HS-27A (cell line): ENCODE measurements around the gene PARK7.
"Not testable (repeated sequence)": the region's sequence is repeated elsewhere in the genome, so short reads cannot be mapped to it uniquely, and the experiment has no call there.

Source experiments
- DNase-seq: peaks from one replicate; pipeline ENCODE4 v3.0.0-alpha.2; 2012; ENCODE audit warnings: low read depth, missing footprints

PARK7 gene

GRCh38 chr1:7961216-7962013, at the start of gene PARK7:
PARK7 (plus strand) TSS chr1:7961711; CDS start chr1:7962786, 1,075 bp downstream.
- peak; percentile 97 for DNase-seq

- no peak for DNase-seq
Measured at GRCh38 chr1:7912145-7912544, 49.4 kb upstream of the PARK7 start.

- no peak for DNase-seq
Measured at GRCh38 chr1:7912743-7913557, 48.6 kb upstream of the PARK7 start.

GRCh38 chr1:7915826-7916500, 45.5 kb upstream of the PARK7 start:
- no peak for DNase-seq

- DNase-seq, result no peak
Measured at GRCh38 chr1:7916501-7916830, 45.0 kb upstream of the PARK7 start.

- not testable (repeated sequence) for DNase-seq
Measured at GRCh38 chr1:7917971-7918370, 43.5 kb upstream of the PARK7 start.

GRCh38 chr1:7919880-7920279, 41.6 kb upstream of the PARK7 start:
- no peak for DNase-seq

GRCh38 chr1:7921796-7922195, 39.7 kb upstream of the PARK7 start:
- DNase-seq, result peak; percentile 72

GRCh38 chr1:7922301-7922700, 39.2 kb upstream of the PARK7 start:
- DNase-seq, result peak; percentile 69

GRCh38 chr1:7927061-7927460, 34.5 kb upstream of the PARK7 start:
- not testable (repeated sequence) for DNase-seq

GRCh38 chr1:7928247-7928646, 33.3 kb upstream of the PARK7 start:
- no peak for DNase-seq

- DNase-seq, result no peak
Measured at GRCh38 chr1:7929637-7930036, 31.9 kb upstream of the PARK7 start.

- no peak for DNase-seq
Measured at GRCh38 chr1:7930645-7931445, 30.7 kb upstream of the PARK7 start.

GRCh38 chr1:7931446-7931812, 30.1 kb upstream of the PARK7 start:
- no peak for DNase-seq

- DNase-seq, result no peak
Measured at GRCh38 chr1:7932524-7933138, 28.9 kb upstream of the PARK7 start.

- DNase-seq, result no peak
Measured at GRCh38 chr1:7938070-7938469, 23.4 kb upstream of the PARK7 start.

- DNase-seq, result no peak
Measured at GRCh38 chr1:7940034-7940433, 21.5 kb upstream of the PARK7 start.

GRCh38 chr1:7940745-7941436, 20.6 kb upstream of the PARK7 start, which contains the start of gene TNFRSF9:
TNFRSF9 (minus strand) TSS chr1:7940839; CDS start chr1:7939994, 845 bp downstream.
- DNase-seq, result no peak

- DNase-seq, result no peak
Measured at GRCh38 chr1:7941437-7941793, 20.1 kb upstream of the PARK7 start.

GRCh38 chr1:7942214-7942921, 19.1 kb upstream of the PARK7 start:
- no peak for DNase-seq
